ENCODE measurements around the gene GRIK1. TPM values are rescaled to one million over a fixed set of nuclear protein-coding genes. Genes with fewer than 3 reads are reported as not detected.

The GRIK1 gene
- total RNA-seq, 1 donor from 2014 or later, result not detected

DNA sequence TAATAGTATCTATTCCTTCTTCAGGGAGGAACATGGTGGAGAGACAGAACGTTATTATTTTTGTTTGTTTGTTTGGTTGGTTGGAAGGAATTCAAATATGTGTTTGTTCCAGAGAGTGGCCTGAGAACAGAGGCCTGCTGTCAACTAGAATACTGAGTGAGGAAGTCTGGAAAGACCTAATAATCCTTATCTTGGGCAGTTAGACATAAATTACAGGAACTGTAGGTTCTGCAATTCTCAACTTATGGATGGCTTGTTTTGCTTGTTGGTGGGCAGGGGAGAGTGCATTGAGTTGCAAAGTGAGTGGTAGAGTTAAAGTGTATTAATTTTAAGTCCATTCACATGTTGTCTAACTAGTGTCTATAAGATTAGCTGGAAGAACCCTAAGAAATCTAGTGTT lies 443.5 kb downstream of the GRIK1 start:
- ATAC-seq, result no peak

DNA sequence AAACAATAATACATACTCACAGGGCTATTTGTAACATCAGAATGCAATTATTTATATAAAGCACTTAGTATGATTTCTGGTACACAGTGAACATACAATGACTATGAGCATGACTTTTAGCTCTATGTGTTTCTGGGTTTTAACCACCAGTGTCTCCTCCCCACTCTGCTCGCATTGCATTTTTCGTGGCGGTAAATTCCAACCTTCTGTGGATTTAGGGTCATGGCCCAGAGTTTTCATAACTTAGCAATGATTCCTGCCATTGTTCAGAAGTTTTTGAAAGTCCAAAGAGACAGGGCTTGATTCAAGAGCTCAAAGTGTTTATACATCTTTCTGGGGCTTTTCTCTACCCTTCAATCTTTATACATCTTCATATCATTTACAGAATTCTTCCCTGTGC lies 449.8 kb downstream of the GRIK1 start:
- ATAC-seq, result no peak
- intact Hi-C loops (cut with DNase I), result no loop called here

More for the DNA sequence above, 443.5 kb downstream of the GRIK1 start:
- intact Hi-C loops (cut with DNase I), result no loop called here
- DNase-seq (ENCODE audit: missing footprints), result no peak

DNA sequence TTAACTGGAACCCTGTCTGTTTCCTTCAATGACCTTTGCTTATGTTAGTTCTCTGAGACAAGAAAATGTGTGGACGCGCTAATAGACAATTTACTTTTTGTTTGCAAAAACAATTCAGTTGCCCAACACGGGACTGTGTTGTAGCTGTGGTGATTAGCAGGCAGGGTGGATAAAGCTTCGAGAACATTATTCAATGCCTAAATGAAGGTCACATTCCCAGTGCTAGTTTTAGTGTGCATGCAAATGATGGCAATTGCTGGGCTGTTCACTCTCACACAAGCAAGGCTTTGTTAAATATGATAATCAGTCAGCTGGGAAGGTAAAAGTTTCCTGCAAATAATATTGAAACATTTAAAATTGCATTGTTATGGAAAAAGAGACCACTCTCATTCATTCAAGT lies 452.6 kb downstream of the GRIK1 start:
- DNase-seq (ENCODE audit: missing footprints), result no peak
- ATAC-seq, result no peak
- intact Hi-C loops (cut with DNase I), result no loop called here

More for the DNA sequence above, 449.8 kb downstream of the GRIK1 start:
- DNase-seq (ENCODE audit: missing footprints), result no peak

Other genes with a start within 250 kb of the GRIK1 start
- gene CLDN17, start 226.8 kb upstream of the GRIK1 start, total RNA-seq, result not detected

Data from Right ventricle myocardium inferior (tissue), 1 donor.